Neural crest cell (in vitro differentiated cells): ENCODE measurements around the gene RPUSD2. TPM values are rescaled to one million over a fixed set of nuclear protein-coding genes. Genes with fewer than 3 reads are reported as not detected.
"Not testable (repeated sequence)": the region's sequence is repeated elsewhere in the genome, so short reads cannot be mapped to it uniquely, and the experiment has no call there.

Experiments
- DNase-seq: peaks from one replicate; pipeline ENCODE4 v3.0.0; 2021; ENCODE audit warnings: low read depth, mixed read lengths, low spot score
- H3K27ac Mint-ChIP-seq: one replicate; pipeline ENCODE4 v1.8.0; 2021; ENCODE audit warnings: mild to moderate bottlenecking, mixed read lengths; ENCODE audit not compliant: unreplicated experiment
- H3K27me3 Mint-ChIP-seq: 2 replicates; pipeline ENCODE4 v1.8.0; 2021; ENCODE audit warnings: low read depth, mild to moderate bottlenecking, mixed read lengths
- H3K36me3 Mint-ChIP-seq: 2 replicates; pipeline ENCODE4 v1.8.0; 2021; ENCODE audit warnings: low read depth, mild to moderate bottlenecking, mixed read lengths
- H3K4me1 Mint-ChIP-seq: 2 replicates; pipeline ENCODE4 v1.8.0; 2021; ENCODE audit warnings: mixed read lengths
- H3K4me3 Mint-ChIP-seq: one replicate; pipeline ENCODE4 v1.8.0; 2021; ENCODE audit warnings: mild to moderate bottlenecking, mixed read lengths
- H3K9me3 Mint-ChIP-seq: 2 replicates; pipeline ENCODE4 v1.8.0; 2021; ENCODE audit warnings: mixed read lengths
- total RNA-seq: library from RNA; stranded (reverse); gene quantifications from 2 replicates; pipeline ENCODE4 v1.2.1, GENCODE V29; 2021
- TF ChIP-seq, protein P1 (sequence below): fragments of 200-600 bp; sonication (generic); conservative IDR thresholded peaks from 2 replicates; pipeline ENCODE4 v1.5.0; 2021; ENCODE audit warnings: antibody characterized with exemption, mild to moderate bottlenecking

RPUSD2 gene
- total RNA-seq, 1 donor from 2014 or later: 16.9 TPM

DNA sequence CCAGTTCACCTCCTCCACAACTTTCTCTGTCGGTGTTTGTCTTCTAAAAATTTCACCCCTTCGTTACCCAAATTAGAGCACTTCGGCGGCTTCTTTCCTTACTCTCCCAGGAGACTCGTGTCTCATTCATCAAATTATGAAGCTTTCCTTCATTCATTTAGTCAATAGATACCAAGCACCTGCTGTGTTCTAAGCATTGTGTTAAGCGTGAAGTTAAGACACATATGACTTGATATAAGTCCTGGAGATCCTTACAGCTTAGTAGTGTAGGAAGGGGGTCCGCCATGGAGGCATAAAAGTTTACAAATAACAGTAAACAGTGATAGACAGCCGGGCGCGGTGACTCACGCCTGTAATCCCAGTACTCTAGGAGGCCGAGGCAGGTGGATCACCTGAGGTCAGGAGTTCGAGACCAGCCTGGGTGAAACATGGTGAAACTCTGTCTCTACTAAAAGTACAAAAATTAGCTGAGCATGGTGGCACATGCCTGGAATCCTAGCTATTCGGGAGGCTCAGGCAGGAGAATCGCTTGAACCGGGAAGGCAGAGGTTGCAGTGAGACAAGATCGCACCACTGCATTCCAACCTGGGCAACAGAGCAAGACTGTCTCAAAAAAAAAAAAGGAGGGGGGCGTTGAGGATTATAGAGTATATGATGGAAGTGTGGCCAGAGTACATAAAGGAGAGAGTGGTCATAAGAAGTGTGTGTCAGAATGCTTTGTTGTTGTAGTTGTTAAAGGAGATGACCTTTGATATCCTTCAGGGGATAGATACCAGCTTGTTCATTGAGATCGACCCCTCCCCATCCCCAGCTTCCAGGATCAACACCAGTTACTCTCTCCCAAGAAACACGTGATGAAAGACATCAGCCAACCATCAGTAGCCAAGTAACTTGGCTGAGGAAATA is 3.5 kb upstream of the RPUSD2 start:
- peak overlapping the region; percentile 78 for H3K27ac Mint-ChIP-seq
- peaks cover 33% of the 10 kb centered on the region for H3K4me1 Mint-ChIP-seq
- peak overlapping the region; percentile 93 for H3K4me3 Mint-ChIP-seq
- TF ChIP-seq, protein P1, sequence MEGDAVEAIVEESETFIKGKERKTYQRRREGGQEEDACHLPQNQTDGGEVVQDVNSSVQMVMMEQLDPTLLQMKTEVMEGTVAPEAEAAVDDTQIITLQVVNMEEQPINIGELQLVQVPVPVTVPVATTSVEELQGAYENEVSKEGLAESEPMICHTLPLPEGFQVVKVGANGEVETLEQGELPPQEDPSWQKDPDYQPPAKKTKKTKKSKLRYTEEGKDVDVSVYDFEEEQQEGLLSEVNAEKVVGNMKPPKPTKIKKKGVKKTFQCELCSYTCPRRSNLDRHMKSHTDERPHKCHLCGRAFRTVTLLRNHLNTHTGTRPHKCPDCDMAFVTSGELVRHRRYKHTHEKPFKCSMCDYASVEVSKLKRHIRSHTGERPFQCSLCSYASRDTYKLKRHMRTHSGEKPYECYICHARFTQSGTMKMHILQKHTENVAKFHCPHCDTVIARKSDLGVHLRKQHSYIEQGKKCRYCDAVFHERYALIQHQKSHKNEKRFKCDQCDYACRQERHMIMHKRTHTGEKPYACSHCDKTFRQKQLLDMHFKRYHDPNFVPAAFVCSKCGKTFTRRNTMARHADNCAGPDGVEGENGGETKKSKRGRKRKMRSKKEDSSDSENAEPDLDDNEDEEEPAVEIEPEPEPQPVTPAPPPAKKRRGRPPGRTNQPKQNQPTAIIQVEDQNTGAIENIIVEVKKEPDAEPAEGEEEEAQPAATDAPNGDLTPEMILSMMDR: no peak
- no peaks in the 10 kb centered on the region for H3K9me3 Mint-ChIP-seq
- peaks cover 1% of the 10 kb centered on the region for H3K36me3 Mint-ChIP-seq
- DNase-seq: no peak
- peaks cover 16% of the 10 kb centered on the region for H3K27me3 Mint-ChIP-seq

- Mint-ChIP-seq H3K27me3 (peaks cover 16% of the 10 kb centered on the region), H3K4me1 (peaks cover 43% of the 10 kb centered on the region), H3K36me3 (no peaks in the 10 kb centered on the region), H3K27ac (no peak overlapping the region), H3K4me3 (peak overlapping the region; percentile 81), H3K9me3 (no peaks in the 10 kb centered on the region)
- TF ChIP-seq, protein P1: peak; percentile 24
- DNase-seq: no peak
These were observed 2.0 kb upstream of the RPUSD2 start for GRCh38 chr15:40567111-40567510.

- H3K9me3 Mint-ChIP-seq: peaks cover 3% of the 10 kb centered on the region
- TF ChIP-seq, protein P1: no peak
These were observed 6.0 kb downstream of the RPUSD2 start for GRCh38 chr15:40575113-40575512.

DNA sequence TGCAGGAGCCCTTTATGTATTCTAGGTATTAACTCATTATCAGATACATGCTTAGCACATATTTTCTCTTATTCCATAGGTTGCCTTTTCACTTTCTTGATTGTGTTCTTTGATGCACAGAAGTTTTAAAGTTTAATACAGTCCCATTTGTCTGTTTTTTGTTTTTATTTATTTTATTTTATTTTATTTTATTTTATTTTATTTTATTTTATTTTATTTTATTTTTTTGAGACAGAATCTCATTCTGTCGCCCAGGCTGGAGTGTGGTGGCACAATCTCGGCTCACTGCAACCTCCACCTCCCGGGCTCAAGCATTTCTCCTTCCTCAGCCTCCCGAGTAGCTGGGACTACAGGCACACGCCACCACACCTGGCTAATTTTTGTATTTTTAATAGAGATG is 7.8 kb downstream of the RPUSD2 start:
- H3K4me3 Mint-ChIP-seq, H3K4me1 Mint-ChIP-seq, DNase-seq, H3K9me3 Mint-ChIP-seq, H3K27ac Mint-ChIP-seq, H3K27me3 Mint-ChIP-seq: not testable (repeated sequence)
- H3K36me3 Mint-ChIP-seq: peaks cover 14% of the 10 kb centered on the region

More at GRCh38 chr15:40575113-40575512, 6.0 kb downstream of the RPUSD2 start:
- Mint-ChIP-seq H3K27me3 (no peaks in the 10 kb centered on the region), H3K4me1 (peaks cover 14% of the 10 kb centered on the region), H3K27ac (no peak overlapping the region), H3K4me3 (peak overlapping the region; percentile 7), H3K36me3 (peaks cover 14% of the 10 kb centered on the region)
- DNase-seq: no peak

- Mint-ChIP-seq H3K27ac (no peak overlapping the region), H3K4me3 (no peak overlapping the region)
- no peak for DNase-seq
These were observed 9.8 kb downstream of the RPUSD2 start for GRCh38 chr15:40578892-40579291.

GRCh38 chr15:40581796-40582195 is 12.7 kb downstream of the RPUSD2 start:
- H3K36me3 Mint-ChIP-seq, H3K4me1 Mint-ChIP-seq, H3K27me3 Mint-ChIP-seq, H3K4me3 Mint-ChIP-seq, DNase-seq, H3K27ac Mint-ChIP-seq, H3K9me3 Mint-ChIP-seq: not testable (repeated sequence)

More at GRCh38 chr15:40578892-40579291, 9.8 kb downstream of the RPUSD2 start:
- H3K27me3 Mint-ChIP-seq: no peaks in the 10 kb centered on the region
- peaks cover 10% of the 10 kb centered on the region for H3K36me3 Mint-ChIP-seq
- peaks cover 3% of the 10 kb centered on the region for H3K9me3 Mint-ChIP-seq
- TF ChIP-seq, protein P1: no peak
- H3K4me1 Mint-ChIP-seq: no peaks in the 10 kb centered on the region
